ENCODE data around the gene ZACN. TPM values are rescaled to one million over a fixed set of nuclear protein-coding genes. Genes with fewer than 3 reads are reported as not detected.

The ZACN gene
- polyA plus RNA-seq, 1 of the 3 experiments (the other 2 are of a cell fraction), result not detected

DNA sequence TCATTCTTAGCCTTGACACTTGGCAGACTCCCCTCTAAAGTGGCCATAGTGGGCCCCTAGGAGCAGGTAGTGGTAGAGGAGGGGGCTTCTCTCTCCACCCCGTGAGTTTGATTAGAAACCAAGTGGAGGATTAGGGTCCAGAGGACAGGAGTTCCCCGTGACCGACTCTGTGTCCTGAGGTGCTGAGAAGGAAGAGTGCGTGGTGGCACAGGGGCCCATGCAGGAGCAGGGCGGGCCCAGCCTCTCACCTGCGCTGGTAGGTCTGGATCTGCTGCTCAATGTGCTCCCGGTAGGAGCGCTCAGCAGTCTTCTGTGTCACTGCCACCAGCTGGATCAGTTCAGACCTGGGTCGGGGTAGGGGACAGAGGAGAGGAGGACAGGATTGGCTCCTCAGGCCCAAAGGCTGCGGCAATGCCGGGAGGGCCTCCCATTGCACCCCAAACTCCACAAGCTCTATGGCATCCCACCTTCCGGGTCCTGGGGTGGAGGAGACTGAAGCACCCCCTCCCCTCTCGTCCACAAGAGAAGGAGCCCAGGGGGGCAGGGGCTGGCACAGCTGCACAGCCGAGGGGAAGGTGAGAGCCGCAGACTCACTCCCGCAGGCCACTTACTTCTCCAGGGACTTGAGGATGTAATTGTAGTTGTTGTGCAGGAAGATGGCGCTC lies 6.2 kb downstream of the ZACN start:
- ChIA-PET POLR2A (no interaction called here), CTCF (interaction anchor here (0.9 to 1.6 kb wide), 4 partner anchors 9 to 194 kb away, joined by 3 to 6 read pairs (median 4); partner anchors contain the start of gene GALR2)
- Histone ChIP-seq H3K9me2 (no peaks in the 10 kb centered on the region), H3F3A (replicated peaks; ENCODE audit: insufficient read depth) (peaks cover 18% of the 10 kb centered on the region), H3K4me1 (ENCODE audit: control insufficient read depth in 1 of 2, insufficient read depth in 2 of 2, low read depth in 1 of 2, low read length in 1 of 2) (peaks cover 0 to 8% of the 10 kb centered on the region in 2 experiments; a peak in 1 of 4 replicates), H3K4me3 (ENCODE audit: low read depth in 2 of 2, low read length in 1 of 2) (no peak overlapping the region), H4K20me1 (ENCODE audit: insufficient read depth) (no peaks in the 10 kb centered on the region; the same call in 1 of the 2 replicates), H3K36me3 (replicated peaks in 1 of 2; ENCODE audit: control insufficient read depth in 1 of 2, insufficient read depth in 2 of 2, low read length in 1 of 2) (peaks cover 28 to 77% of the 10 kb centered on the region in 2 experiments), H3K27ac (ENCODE audit: low read depth in 2 of 2, low read length in 1 of 2) (no peak overlapping the region), H3K4me2 (no peak overlapping the region), H3K9ac (no peak overlapping the region), H3K27me3 (ENCODE audit: insufficient read depth) (peaks cover 4% of the 10 kb centered on the region; the same call in 1 of the 2 replicates), H2AFZ (ENCODE audit: low read depth) (no peak overlapping the region), H3K9me3 (no peaks in the 10 kb centered on the region), H3K79me2 (ENCODE audit: insufficient read depth) (no peaks in the 10 kb centered on the region)
- TF ChIP-seq SIN3A (IDR thresholded peaks at IDR 0.05; ENCODE audit: borderline replicate concordance, low read depth, low read length), result no peak
- no peak for TF ChIP-seq EZH2phosphoT487 (IDR thresholded peaks at IDR 0.05; ENCODE audit: borderline replicate concordance, low read depth)
- TF ChIP-seq, protein P1, sequence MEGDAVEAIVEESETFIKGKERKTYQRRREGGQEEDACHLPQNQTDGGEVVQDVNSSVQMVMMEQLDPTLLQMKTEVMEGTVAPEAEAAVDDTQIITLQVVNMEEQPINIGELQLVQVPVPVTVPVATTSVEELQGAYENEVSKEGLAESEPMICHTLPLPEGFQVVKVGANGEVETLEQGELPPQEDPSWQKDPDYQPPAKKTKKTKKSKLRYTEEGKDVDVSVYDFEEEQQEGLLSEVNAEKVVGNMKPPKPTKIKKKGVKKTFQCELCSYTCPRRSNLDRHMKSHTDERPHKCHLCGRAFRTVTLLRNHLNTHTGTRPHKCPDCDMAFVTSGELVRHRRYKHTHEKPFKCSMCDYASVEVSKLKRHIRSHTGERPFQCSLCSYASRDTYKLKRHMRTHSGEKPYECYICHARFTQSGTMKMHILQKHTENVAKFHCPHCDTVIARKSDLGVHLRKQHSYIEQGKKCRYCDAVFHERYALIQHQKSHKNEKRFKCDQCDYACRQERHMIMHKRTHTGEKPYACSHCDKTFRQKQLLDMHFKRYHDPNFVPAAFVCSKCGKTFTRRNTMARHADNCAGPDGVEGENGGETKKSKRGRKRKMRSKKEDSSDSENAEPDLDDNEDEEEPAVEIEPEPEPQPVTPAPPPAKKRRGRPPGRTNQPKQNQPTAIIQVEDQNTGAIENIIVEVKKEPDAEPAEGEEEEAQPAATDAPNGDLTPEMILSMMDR (IDR thresholded peaks at IDR 0.05), result no peak
- peak; percentile 32 for DNase-seq
- 89% methylated on average over 17 of the region's 17 CpGs for WGBS (ENCODE audit: low lambda C conversion rate)

DNA sequence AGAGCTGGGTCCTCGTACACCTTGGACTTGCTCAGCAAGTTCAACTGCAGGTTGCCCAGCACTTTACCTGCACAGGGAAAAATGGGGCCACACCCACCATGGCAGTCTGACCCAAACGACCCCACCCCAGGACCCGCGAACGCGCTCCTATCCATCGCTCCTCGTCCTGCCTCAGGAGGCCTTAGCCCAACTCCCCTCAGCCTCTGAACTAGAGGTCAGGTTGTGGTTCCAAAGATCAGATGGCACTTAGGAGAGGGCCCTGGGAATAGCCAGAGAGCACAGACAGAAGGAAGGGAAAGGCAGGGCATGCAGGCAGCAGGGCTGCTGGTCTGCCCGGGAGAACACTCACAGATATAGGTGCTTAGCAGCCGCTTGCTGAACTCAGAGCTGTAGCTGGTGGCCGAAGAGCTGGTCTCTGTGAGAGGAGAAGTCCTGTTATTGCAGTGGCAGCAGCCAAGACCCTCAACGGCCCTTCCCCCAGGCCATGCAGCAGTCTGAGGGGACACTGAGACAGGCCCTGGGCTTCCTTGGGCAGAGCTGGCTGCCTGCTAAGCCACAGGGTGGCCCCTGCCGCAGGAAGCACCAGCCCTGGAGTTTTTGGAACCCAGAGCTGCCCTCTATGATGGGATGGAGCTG lies 6.9 kb downstream of the ZACN start:
- DNase-seq, result peak; percentile 22
- no peaks in the 10 kb centered on the region for H3K79me2 ChIP-seq (ENCODE audit: insufficient read depth)
- no peak overlapping the region for H3K27ac ChIP-seq (ENCODE audit: low read depth in 2 of 2, low read length in 1 of 2)
- ChIA-PET CTCF (interaction anchor here (0.9 to 1.6 kb wide), 4 partner anchors 8 to 194 kb away, joined by 3 to 7 read pairs (median 6); partner anchors contain the start of gene GALR2), POLR2A (no interaction called here)
- no peak overlapping the region for H3K4me3 ChIP-seq (ENCODE audit: low read depth in 2 of 2, low read length in 1 of 2)
- WGBS (ENCODE audit: low lambda C conversion rate), result 87% methylated on average over 12 of the region's 13 CpGs
- no peak overlapping the region for H3K4me2 ChIP-seq
- no peak overlapping the region for H3K9ac ChIP-seq
- H3K36me3 ChIP-seq (replicated peaks in 1 of 2; ENCODE audit: control insufficient read depth in 1 of 2, insufficient read depth in 2 of 2, low read length in 1 of 2), result peaks cover 28 to 84% of the 10 kb centered on the region in 2 experiments
- H3K9me2 ChIP-seq, result no peaks in the 10 kb centered on the region
- TF ChIP-seq, protein P2, sequence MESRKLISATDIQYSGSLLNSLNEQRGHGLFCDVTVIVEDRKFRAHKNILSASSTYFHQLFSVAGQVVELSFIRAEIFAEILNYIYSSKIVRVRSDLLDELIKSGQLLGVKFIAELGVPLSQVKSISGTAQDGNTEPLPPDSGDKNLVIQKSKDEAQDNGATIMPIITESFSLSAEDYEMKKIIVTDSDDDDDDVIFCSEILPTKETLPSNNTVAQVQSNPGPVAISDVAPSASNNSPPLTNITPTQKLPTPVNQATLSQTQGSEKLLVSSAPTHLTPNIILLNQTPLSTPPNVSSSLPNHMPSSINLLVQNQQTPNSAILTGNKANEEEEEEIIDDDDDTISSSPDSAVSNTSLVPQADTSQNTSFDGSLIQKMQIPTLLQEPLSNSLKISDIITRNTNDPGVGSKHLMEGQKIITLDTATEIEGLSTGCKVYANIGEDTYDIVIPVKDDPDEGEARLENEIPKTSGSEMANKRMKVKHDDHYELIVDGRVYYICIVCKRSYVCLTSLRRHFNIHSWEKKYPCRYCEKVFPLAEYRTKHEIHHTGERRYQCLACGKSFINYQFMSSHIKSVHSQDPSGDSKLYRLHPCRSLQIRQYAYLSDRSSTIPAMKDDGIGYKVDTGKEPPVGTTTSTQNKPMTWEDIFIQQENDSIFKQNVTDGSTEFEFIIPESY (IDR thresholded peaks at IDR 0.05; ENCODE audit: borderline replicate concordance, low read depth), result no peak
- no peak for TF ChIP-seq TCF12 (IDR thresholded peaks at IDR 0.05)
- TF ChIP-seq, protein P3, sequence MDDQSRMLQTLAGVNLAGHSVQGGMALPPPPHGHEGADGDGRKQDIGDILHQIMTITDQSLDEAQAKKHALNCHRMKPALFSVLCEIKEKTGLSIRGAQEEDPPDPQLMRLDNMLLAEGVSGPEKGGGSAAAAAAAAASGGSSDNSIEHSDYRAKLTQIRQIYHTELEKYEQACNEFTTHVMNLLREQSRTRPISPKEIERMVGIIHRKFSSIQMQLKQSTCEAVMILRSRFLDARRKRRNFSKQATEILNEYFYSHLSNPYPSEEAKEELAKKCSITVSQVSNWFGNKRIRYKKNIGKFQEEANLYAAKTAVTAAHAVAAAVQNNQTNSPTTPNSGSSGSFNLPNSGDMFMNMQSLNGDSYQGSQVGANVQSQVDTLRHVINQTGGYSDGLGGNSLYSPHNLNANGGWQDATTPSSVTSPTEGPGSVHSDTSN (IDR thresholded peaks at IDR 0.05), result no peak
- no peak for TF ChIP-seq JUND (IDR thresholded peaks at IDR 0.05)
- no peak for TF ChIP-seq RFX5 (IDR thresholded peaks at IDR 0.05; ENCODE audit: low read length)
- H3K27me3 ChIP-seq (ENCODE audit: insufficient read depth), result no peaks in the 10 kb centered on the region
- H3K9me3 ChIP-seq, result no peaks in the 10 kb centered on the region
- peaks cover 14% of the 10 kb centered on the region for H3F3A ChIP-seq (replicated peaks; ENCODE audit: insufficient read depth)
- peaks cover 0 to 1% of the 10 kb centered on the region in 2 experiments; a peak in 1 of 4 replicates for H3K4me1 ChIP-seq (ENCODE audit: control insufficient read depth in 1 of 2, insufficient read depth in 2 of 2, low read depth in 1 of 2, low read length in 1 of 2)
- no peaks in the 10 kb centered on the region for H4K20me1 ChIP-seq (ENCODE audit: insufficient read depth)
- H2AFZ ChIP-seq (ENCODE audit: low read depth), result no peak overlapping the region
